Lower lobe of right lung (tissue), 2 donors: Measurements from ENCODE around the gene QRFP. TPM values are rescaled to one million over a fixed set of nuclear protein-coding genes. Genes with fewer than 3 reads are reported as not detected.

Experiments used
- ATAC-seq, 2 donors: fragments of 200-7000 bp; cut with Tn5 transposase; one replicate each; pipeline ENCODE4 v1.9.1; 2020 to 2022; ENCODE audit warnings: mild to moderate bottlenecking in 2 of 2, moderate library complexity in 2 of 2
- DNase-seq: peaks from one replicate; pipeline ENCODE4 v3.0.0-alpha.2; 2020
- H3K27ac ChIP-seq: fragments of 200-600 bp; one replicate; pipeline ENCODE4 v1.8.0; 2022
- H3K27me3 ChIP-seq: fragments of 200-600 bp; one replicate; pipeline ENCODE4 v1.8.0; 2022; ENCODE audit warnings: low read depth
- H3K36me3 ChIP-seq: fragments of 200-600 bp; one replicate; pipeline ENCODE4 v1.8.0; 2022; ENCODE audit warnings: mild to moderate bottlenecking
- H3K4me1 ChIP-seq: fragments of 200-600 bp; one replicate; pipeline ENCODE4 v1.8.0; 2022
- H3K4me3 ChIP-seq: fragments of 200-600 bp; one replicate; pipeline ENCODE4 v1.8.0; 2022; ENCODE audit warnings: mild to moderate bottlenecking
- H3K9me3 ChIP-seq: fragments of 200-600 bp; one replicate; pipeline ENCODE4 v1.8.0; 2022
- CTCF ChIP-seq: fragments of 200-600 bp; IDR thresholded peaks from one replicate; pipeline ENCODE4 v1.8.0; 2022; ENCODE audit warnings: antibody characterized with exemption, mild to moderate bottlenecking
- intact Hi-C: fragments of 100-400 bp; cut with DNase I; formaldehyde crosslinking; loops from one replicate; pipeline ENCODE4 v1.11.0; 2022
- total RNA-seq: library from RNA; stranded (reverse); fragmentation: NEBNext Ultra II Directional; extraction: Animal tissue kit (Norgen Biotek cat#: 25700); gene quantifications from one replicate; pipeline ENCODE4 v1.2.1, GENCODE V29; 2021
- donor health status: DM: no; HTN: yes; CAD: no; lungs with severe emphysema.

Gene QRFP
- total RNA-seq, 1 donor from 2014 or later = not detected

DNA sequence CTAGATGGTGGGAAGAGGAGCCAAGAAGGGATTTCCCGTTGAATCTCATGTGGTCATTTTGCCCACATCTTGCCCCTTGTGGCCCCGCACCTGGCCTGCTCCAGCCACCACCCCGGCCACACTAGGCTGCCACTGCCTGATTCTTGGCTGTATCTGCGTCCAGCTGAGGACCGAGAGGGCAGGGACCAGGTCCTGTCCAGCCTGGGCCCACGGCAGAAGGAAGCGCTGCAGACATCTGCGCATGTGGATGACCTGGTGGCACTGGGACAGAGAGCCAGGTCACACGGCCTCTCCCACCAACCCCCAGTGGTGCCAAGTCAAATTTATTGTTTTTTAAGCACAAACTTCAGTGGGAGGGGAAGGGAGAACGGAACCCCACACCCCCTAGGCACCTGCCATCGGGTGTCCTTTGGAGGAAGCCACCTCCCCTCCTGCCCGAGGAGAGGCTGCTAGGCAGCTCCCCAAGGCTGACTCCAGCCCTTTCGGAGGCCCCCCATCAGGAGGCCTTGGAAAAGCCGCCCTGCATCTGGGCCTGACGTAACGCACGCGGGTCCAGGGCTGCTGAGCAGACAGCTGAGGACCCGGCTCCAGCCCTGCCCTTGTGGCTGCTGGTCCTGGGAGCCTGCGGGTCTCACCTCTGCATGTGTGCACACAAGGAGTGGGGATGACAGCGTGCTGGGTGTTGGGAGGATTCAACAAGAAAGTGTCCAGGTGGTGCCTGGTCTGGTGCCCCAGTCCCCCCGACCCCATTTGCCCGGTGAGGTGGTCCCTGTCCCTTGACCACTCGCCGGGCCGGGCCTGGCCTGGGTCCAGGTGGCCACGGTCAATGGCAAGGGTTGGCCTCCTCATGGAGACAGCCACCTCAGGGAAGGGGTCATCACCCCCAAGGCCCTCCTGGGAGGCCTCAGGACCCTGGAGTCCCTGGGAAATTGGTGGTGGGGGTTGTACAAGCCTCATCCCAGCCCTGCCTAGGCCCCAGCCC, 5.9 kb upstream of the QRFP start:
- H3K9me3 ChIP-seq = no peaks in the 10 kb centered on the region
- intact Hi-C loops = no loop called here
- no peak for DNase-seq
- H3K27ac ChIP-seq = no peak overlapping the region
- H3K36me3 ChIP-seq = no peaks in the 10 kb centered on the region
- peaks cover 48% of the 10 kb centered on the region for H3K27me3 ChIP-seq
- no peaks in the 10 kb centered on the region for H3K4me1 ChIP-seq
- no peak for ATAC-seq
- no peak overlapping the region for H3K4me3 ChIP-seq
- no peak for TF ChIP-seq CTCF

DNA sequence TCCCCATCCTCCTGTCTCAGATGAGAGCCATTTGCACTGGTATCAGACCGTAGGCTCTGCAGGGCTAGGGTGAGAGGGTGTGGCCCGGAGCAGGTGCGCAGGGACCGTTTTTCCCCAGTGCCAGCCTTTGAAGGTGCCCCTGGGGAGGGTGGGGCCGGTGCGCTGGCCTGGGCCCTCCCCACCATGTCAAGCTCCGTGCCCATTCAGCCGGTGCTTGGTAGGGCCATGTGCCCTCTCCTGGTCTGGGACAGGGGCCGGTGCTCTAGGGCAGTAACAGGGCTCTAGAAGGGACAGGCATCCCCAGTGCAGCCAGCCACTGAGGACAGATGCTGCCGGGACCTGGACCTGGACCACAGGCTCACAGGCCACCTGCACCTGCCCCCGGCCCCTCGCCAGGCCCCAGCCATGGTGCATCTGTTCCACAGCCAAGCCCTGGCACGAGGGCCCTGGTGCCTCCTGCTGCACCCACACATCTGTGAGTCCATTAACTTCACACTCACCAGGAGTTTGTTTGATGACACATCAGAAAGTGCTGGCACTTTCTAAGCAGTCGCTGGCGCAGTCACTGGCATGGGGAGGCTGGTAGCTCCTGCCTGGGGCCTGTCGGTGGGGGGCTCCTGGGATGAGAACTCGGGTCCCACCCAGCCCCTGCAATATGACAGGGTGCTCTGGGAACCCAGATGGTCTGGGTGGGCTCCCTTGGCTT, 5.0 kb upstream of the QRFP start:
- DNase-seq (no peak), ATAC-seq (no peak)
- no peak overlapping the region for H3K27ac ChIP-seq
- H3K9me3 ChIP-seq = no peaks in the 10 kb centered on the region
- H3K4me1 ChIP-seq = no peaks in the 10 kb centered on the region
- TF ChIP-seq CTCF = no peak
- peaks cover 44% of the 10 kb centered on the region for H3K27me3 ChIP-seq
- no peak overlapping the region for H3K4me3 ChIP-seq
- H3K36me3 ChIP-seq = no peaks in the 10 kb centered on the region
- intact Hi-C loops = no loop called here

DNA sequence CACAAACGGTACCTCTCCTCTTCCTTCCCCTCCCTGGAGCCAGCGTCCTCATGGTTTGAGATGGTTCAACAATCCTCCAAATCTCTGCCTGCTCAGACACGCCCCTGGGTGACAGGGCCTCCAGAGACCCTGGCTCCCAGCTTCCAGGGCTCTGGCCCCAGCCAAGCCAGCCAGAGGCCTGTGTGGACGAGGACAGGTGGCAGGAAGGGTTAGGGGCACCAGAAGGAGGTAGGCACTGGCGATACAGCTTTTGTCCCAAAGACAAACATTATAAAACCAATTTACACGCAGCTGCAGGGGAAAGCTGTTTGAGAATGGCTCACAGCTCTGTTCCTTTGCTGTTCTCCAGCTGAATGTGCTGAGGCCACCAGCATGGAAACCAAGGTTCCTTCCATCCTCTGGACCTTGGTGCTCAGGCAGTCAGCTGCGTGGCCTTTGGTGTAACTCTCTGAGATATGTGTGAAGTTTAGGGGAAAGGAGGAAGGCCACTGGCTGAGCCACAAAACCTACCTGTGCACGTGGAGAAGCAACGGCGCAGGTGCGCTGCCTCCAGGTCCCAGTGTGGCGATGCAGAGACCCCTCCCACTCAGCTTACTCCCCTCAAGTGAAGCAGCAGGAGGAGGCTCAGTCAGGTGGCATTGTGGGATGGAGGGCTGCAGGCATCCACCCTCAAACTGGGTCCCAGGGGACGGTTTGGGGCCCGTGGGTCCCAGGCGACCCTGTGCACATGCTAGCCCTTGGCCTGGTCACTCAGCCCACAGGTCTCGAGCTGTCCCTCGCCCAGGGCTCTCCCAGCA, 4.3 kb upstream of the QRFP start:
- Histone ChIP-seq H3K27ac (no peak overlapping the region), H3K27me3 (peaks cover 37% of the 10 kb centered on the region), H3K9me3 (no peaks in the 10 kb centered on the region), H3K4me1 (no peaks in the 10 kb centered on the region), H3K36me3 (no peaks in the 10 kb centered on the region), H3K4me3 (no peak overlapping the region)
- ATAC-seq (no peak), DNase-seq (no peak)
- intact Hi-C loops = no loop called here
- no peak for TF ChIP-seq CTCF

DNA sequence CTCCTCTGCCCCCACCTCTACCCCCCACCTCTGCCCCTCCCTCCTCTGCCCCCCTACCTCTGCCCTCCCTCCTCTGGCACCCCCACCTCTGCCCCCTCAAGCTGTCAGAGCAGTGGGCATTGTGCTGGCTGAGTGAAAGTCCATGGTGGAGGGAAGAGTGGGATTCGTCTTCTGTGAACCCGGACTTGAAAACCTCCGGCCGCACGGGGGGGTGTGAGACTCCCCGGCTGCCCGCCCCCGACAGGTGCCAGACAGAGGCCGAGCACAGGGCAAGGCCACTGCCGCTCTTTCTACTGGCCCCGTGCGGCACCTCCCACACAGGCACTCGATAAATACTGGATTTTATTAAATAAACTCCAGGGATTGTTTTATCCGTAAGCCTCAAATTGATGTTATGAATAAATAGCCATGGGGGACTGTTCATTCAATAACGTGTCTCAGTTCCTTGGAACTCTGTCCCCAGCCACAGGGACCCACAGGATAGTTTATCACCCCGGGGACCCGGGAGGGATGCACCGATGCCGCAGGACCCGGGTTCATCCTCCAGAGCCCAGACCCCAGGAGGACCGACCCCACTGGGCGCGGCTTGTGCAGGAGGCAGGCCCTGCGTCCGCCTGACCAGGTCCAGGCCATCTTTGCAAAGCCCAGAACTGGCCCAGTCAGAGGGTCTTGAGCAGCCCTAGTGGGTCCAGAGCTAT, 2.6 kb upstream of the QRFP start:
- Histone ChIP-seq H3K27ac (no peak overlapping the region), H3K27me3 (peaks cover 29% of the 10 kb centered on the region), H3K4me1 (no peaks in the 10 kb centered on the region), H3K4me3 (no peak overlapping the region), H3K9me3 (no peaks in the 10 kb centered on the region), H3K36me3 (no peaks in the 10 kb centered on the region)
- ATAC-seq = no peak
- no peak for TF ChIP-seq CTCF
- intact Hi-C loops = no loop called here
- DNase-seq = no peak

GRCh38 chr9:130898552-130898852, 1.9 kb upstream of the QRFP start:
- no peak for DNase-seq
- intact Hi-C loops = no loop called here
- no peaks in the 10 kb centered on the region for H3K9me3 ChIP-seq
- no peak for ATAC-seq
- no peak overlapping the region for H3K4me3 ChIP-seq
- H3K36me3 ChIP-seq = peaks cover 2% of the 10 kb centered on the region
- peaks cover 28% of the 10 kb centered on the region for H3K27me3 ChIP-seq
- no peaks in the 10 kb centered on the region for H3K4me1 ChIP-seq
- TF ChIP-seq CTCF = no peak
- no peak overlapping the region for H3K27ac ChIP-seq
